ENCODE data around the gene RIC3. TPM values are rescaled to one million over a fixed set of nuclear protein-coding genes. Genes with fewer than 3 reads are reported as not detected.

RIC3 gene
- total RNA-seq, 1 experiment from 2014 or later, result 0.38 TPM

- no peak overlapping the region for H3K4me3 Mint-ChIP-seq (ENCODE audit: low read depth, unreplicated experiment)
- H3K27ac Mint-ChIP-seq (ENCODE audit: unreplicated experiment), result no peak overlapping the region
- no TSS peak for BruUV-seq (replicated peaks)
- no peaks in the 10 kb centered on the region for H3K4me1 Mint-ChIP-seq (ENCODE audit: low read depth, unreplicated experiment)
- intact Hi-C loops (cut with micrococcal nuclease; ENCODE audit: unreplicated experiment), result no loop called here
- peaks cover 46% of the 10 kb centered on the region for H3K27me3 Mint-ChIP-seq (ENCODE audit: unreplicated experiment)
- H3K36me3 Mint-ChIP-seq (ENCODE audit: insufficient read depth, unreplicated experiment), result no peaks in the 10 kb centered on the region
- CTCF ChIA-PET, result no interaction called here
- TF ChIP-seq CTCF (IDR thresholded peaks at IDR 0.05; ENCODE audit: unreplicated experiment), result no peak
- DNase-seq, result no peak
- no peaks in the 10 kb centered on the region for H3K9me3 Mint-ChIP-seq (ENCODE audit: low read depth, unreplicated experiment)
Observed at GRCh38 chr11:8058216-8058615, 110.6 kb downstream of the RIC3 start.

DNA sequence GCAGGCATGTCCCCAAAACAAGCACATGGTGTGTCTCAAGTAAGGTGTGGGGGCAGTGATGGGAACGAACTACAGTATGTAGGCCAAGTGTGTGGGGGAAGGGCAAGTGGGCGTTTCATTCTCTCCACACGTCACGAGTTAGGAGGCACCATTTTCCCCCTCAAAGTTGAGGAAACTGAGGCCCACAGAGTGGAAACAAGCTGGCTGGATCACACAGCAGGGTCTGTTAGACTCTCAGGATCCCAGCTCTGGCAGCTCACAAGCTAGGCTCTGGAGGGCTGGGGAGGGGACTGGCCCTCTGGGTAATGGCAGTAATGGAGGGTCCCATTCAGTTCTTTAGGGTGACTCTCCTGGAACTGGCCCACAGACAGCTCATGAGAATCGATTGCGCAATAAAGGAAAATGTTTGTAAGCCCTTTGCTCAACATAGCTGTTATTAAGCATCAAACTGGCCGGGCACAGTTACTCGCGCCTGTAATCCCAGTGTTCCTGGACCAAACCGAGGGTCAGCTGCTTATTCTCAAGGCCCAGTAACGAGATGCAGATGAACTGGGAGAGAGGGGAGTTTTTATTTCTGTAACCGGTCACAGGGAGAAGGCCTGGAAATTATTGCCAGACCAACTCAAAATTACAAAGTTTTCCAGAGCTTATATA is 111.9 kb downstream of the RIC3 start:
- BruUV-seq (replicated peaks), result no TSS peak
- H3K27me3 Mint-ChIP-seq (ENCODE audit: unreplicated experiment), result peaks cover 43% of the 10 kb centered on the region
- no peaks in the 10 kb centered on the region for H3K9me3 Mint-ChIP-seq (ENCODE audit: low read depth, unreplicated experiment)
- no peak for DNase-seq
- no peak overlapping the region for H3K27ac Mint-ChIP-seq (ENCODE audit: unreplicated experiment)
- H3K36me3 Mint-ChIP-seq (ENCODE audit: insufficient read depth, unreplicated experiment), result no peaks in the 10 kb centered on the region
- no peak overlapping the region for H3K4me3 Mint-ChIP-seq (ENCODE audit: low read depth, unreplicated experiment)
- no peaks in the 10 kb centered on the region for H3K4me1 Mint-ChIP-seq (ENCODE audit: low read depth, unreplicated experiment)
- intact Hi-C loops (cut with micrococcal nuclease; ENCODE audit: unreplicated experiment), result no loop called here
- TF ChIP-seq CTCF (IDR thresholded peaks at IDR 0.05; ENCODE audit: unreplicated experiment), result no peak
- CTCF ChIA-PET, result interaction anchor here (0.6 kb wide), 1 partner anchor 23 kb away, joined by 3 read pairs; no protein-coding TSS in a partner anchor

Other genes starting within 250 kb of the RIC3 start
- not detected in 2 replicates for gene OR10A6, start 237.8 kb downstream of the RIC3 start, total RNA-seq (2022)
- not detected in 2 replicates for gene OR10A3, start 227.3 kb downstream of the RIC3 start, total RNA-seq (2022)
- gene NLRP10, start 203.6 kb downstream of the RIC3 start, total RNA-seq (2022), result not detected in 2 replicates
- gene EIF3F, start 181.7 kb downstream of the RIC3 start, total RNA-seq (2022), result 178 and 197 TPM in 2 replicates
- 1.5 and 2.2 TPM in 2 replicates for gene TUB, start 87.8 kb downstream of the RIC3 start, total RNA-seq (2022)
- gene LMO1, start 94.9 kb upstream of the RIC3 start, total RNA-seq (2022), result not detected in 2 replicates